Measurements from ENCODE around the gene GPC6.

Gene GPC6

DNA sequence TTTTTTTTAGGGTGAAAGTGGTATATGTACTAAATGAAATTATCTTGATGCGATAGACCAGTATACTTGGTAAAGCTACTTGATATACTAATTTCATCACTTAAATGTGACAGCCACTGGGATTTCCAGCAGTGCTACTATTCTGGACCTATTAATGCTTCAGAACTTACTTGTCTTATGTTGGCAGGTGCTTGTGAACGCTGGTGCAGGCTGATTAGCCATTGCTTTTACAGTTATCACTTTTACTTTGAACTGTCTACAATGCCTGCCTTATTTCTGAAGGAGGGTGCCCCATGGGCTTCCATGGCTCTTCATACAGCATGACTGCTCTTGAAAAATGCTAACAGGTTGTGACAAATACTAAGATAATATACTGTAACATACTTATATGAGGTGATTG is 294.7 kb downstream of the GPC6 start:
- no peak for DNase-seq (ENCODE audit: low read depth)
- H3K4me3 ChIP-seq (ENCODE audit: low read depth, low read length) = no peak overlapping the region
- TF ChIP-seq, protein P1, sequence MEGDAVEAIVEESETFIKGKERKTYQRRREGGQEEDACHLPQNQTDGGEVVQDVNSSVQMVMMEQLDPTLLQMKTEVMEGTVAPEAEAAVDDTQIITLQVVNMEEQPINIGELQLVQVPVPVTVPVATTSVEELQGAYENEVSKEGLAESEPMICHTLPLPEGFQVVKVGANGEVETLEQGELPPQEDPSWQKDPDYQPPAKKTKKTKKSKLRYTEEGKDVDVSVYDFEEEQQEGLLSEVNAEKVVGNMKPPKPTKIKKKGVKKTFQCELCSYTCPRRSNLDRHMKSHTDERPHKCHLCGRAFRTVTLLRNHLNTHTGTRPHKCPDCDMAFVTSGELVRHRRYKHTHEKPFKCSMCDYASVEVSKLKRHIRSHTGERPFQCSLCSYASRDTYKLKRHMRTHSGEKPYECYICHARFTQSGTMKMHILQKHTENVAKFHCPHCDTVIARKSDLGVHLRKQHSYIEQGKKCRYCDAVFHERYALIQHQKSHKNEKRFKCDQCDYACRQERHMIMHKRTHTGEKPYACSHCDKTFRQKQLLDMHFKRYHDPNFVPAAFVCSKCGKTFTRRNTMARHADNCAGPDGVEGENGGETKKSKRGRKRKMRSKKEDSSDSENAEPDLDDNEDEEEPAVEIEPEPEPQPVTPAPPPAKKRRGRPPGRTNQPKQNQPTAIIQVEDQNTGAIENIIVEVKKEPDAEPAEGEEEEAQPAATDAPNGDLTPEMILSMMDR (conservative IDR thresholded peaks at IDR 0.05; ENCODE audit: low read depth, low read length) = no peak

DNA sequence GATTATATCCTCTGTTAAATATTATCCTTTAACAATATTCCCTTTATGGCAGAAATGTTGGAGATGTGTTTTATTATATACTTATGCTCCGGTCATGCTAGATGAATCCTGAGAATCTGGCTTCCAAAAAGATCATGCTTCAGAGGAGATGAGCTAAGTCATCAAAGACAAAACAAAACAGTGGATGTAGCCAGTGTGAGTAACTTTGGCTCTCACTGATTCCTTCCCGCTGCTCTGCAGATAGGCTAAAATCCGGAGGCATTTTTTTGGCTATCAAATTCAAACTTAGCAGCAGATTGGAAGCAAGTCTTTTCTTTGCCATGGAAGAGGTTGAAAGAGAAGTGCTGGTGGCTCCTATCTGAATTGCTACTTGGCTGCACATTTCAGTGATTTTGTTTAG is 295.9 kb downstream of the GPC6 start:
- DNase-seq (ENCODE audit: low read depth) = peak; percentile 30
- no peak overlapping the region for H3K4me3 ChIP-seq (ENCODE audit: low read depth, low read length)
- TF ChIP-seq, protein P1 (conservative IDR thresholded peaks at IDR 0.05; ENCODE audit: low read depth, low read length) = no peak

DNA sequence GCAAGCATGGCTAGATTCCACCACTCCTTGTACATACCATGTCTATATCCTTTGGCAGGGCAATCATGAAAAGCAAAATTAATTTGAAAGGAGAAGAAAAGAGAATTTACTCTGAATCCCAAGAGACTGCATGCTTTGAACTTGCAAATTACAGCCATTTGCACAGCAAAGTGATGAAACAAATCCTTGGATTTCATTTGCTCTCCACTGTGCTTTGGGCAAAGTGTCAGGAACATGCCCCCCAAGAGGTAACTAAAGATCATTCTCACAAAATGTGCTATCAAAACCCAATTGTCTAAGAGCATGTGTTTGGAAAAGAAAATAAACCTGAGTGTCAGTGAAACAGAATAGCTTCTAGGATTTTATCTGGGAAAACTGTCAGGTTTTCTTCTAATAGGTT is 298.5 kb downstream of the GPC6 start:
- no peak for DNase-seq (ENCODE audit: low read depth)
- TF ChIP-seq, protein P1 (conservative IDR thresholded peaks at IDR 0.05; ENCODE audit: low read depth, low read length) = no peak
- no peak overlapping the region for H3K4me3 ChIP-seq (ENCODE audit: low read depth, low read length)

DNA sequence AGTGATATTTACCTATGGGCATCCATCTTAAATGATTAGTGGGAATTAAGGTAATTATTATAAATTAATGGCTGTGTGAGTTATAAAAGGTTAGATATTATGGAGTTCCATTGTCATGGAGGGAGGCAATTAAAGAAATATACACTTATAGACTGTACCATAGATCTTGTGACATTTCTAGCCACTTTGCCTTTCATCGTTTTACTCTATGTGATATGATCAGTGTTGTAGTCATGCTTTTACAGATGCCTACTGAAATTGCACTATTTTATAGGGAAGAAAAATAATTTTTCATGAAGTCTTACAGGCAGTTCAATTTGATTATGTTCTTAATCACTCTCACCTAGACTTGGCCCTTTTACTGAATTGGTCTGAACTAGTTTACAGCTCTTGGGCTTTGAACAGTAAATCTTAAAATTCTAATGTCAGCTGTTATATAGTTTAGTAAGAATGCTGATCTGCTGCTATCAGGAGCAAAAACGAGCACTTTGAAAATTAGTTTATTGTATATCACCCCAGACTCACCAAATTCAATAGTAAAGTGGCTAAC is 301.2 kb downstream of the GPC6 start:
- TF ChIP-seq, protein P1 (conservative IDR thresholded peaks at IDR 0.05; ENCODE audit: low read depth, low read length) = no peak

DNA sequence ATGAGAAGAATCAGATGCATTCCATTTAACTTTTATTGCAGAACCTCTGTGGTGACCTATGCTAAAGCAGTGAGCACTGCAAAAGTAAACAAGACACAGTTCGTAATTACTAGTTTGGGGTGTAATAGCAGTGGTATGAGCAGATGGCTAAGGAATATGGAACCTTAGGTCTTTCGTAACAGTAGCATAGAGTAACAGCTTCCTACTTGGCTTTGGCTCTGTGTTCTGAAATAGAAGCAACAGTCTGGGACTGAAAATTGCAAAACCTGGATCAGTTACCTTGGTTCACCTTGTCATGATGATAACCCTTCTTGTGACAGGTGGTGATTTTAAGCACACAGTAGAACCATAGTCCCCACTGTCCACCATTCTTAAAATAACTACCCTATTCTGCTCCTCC is 303.4 kb downstream of the GPC6 start:
- TF ChIP-seq, protein P1 (conservative IDR thresholded peaks at IDR 0.05; ENCODE audit: low read depth, low read length) = no peak
- H3K4me3 ChIP-seq (ENCODE audit: low read depth, low read length) = no peak overlapping the region
- peak; percentile 36 for DNase-seq (ENCODE audit: low read depth)

More for the DNA sequence above, 301.2 kb downstream of the GPC6 start:
- DNase-seq (ENCODE audit: low read depth) = no peak
- no peak overlapping the region for H3K4me3 ChIP-seq (ENCODE audit: low read depth, low read length)

- TF ChIP-seq, protein P1 (conservative IDR thresholded peaks at IDR 0.05; ENCODE audit: low read depth, low read length) = no peak
- DNase-seq (ENCODE audit: low read depth) = no peak
- no peak overlapping the region for H3K4me3 ChIP-seq (ENCODE audit: low read depth, low read length)
These were observed 307.6 kb downstream of the GPC6 start for GRCh38 chr13:93534181-93534700.

- peak; percentile 70 for DNase-seq (ENCODE audit: low read depth)
- H3K4me3 ChIP-seq (ENCODE audit: low read depth, low read length) = no peak overlapping the region
- TF ChIP-seq, protein P1 (conservative IDR thresholded peaks at IDR 0.05; ENCODE audit: low read depth, low read length) = no peak
These were observed 308.6 kb downstream of the GPC6 start for GRCh38 chr13:93535251-93535650.

Data from choroid plexus epithelial cell (primary cell).